HT-29 (cell line): Measurements from ENCODE around the gene LILRA1. TPM values are rescaled to one million over a fixed set of nuclear protein-coding genes. Genes with fewer than 3 reads are reported as not detected.
"Not testable (repeated sequence)": the region's sequence is repeated elsewhere in the genome, so short reads cannot be mapped to it uniquely, and the experiment has no call there.

ENCODE experiments used
- DNase-seq: peaks from one replicate; pipeline ENCODE4 v3.0.0-alpha.2; 2015; ENCODE audit warnings: low spot score
- small RNA-seq: library from RNA; depleted of rRNA; stranded (forward); fragments of <200 nt; gene quantifications from one replicate; pipeline ENCODE3, GENCODE V24; 2014
- total RNA-seq: library from RNA; depleted of rRNA; stranded (reverse); fragments of >200 nt; shearing (Covaris generic); gene quantifications from 2 replicates; pipeline ENCODE4 v1.2.3, GENCODE V29; 2014; rRNA removed

Gene LILRA1
- total RNA-seq, 1 experiment from 2014 or later, result not detected

DNA sequence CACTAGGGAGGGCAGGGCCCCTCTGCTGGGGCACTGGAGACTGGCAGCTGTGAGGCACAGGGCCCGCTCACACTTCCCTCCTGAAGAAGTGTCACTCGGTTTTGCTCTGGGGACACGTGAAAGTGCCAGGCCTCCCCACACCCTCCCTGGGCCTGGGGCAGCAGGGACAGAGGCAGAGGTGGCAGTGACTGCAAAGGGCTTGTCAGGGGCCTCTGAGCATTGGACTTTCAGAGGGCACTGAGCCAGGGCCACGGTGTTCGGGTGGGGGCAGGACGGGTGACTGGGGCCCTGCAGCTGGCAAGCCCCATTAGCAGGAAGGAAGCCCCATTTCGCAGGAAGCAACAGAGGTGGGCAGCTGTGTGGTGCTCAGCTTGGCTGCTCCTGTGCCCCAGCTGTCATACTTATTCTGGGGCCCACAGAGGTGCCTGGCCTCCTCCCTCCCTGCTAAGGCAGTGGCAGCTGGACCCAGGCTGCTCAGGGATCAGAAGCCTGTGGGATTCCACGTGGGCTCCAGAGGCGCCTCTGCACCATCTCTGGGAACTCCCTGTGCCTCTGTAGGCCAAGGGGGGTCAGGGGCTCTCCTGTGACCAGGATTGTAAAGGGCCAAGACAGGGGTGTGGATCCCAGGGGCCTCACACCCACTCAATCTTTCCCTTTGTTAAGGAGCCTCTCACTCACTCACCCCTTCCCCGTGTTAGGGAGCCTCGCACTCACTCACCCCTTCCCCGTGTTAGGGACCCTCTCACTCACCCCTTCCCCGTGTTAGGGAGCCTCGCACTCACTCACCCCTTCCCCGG lies 31.7 kb downstream of the LILRA1 start:
- not testable (repeated sequence) for DNase-seq

DNA sequence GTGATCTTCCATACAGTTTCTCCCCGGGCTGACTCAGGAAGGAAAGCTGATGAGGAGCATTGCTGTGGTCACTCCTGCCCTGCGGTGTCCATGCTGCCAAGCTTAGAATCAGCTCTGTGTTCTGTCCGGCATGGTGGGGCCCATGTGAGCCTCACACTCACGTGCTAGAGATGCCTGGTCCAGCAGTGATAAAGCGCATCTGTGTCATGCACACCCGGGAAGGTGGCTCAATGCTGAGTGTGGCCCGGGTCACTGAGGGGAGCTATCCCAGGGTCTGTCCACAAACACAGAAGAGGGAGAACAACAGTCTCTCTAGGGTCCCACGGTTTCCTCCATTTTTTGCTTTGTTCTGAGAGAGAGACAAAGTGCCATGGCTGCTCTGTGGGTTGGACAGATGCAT lies 33.3 kb downstream of the LILRA1 start:
- no peak for DNase-seq

DNA sequence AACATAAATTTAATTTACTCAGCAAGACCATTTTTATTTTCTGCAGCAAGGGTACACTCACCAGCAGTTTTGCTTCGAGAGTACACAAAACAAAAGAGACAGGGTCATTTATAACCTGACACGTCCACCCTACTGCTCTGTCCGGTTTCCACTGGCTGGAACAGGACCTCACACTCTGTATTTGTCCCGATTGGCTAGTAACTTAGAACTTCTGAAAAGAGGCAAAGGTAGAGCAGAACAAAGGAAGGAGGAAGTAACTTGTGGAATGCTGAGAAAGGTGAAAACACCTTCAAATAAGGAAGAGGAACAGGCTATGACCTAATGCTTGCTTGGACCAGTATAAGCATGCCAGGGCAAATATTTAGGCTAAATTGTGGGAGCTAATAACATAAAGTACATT lies 34.5 kb downstream of the LILRA1 start:
- DNase-seq, result not testable (repeated sequence)

DNA sequence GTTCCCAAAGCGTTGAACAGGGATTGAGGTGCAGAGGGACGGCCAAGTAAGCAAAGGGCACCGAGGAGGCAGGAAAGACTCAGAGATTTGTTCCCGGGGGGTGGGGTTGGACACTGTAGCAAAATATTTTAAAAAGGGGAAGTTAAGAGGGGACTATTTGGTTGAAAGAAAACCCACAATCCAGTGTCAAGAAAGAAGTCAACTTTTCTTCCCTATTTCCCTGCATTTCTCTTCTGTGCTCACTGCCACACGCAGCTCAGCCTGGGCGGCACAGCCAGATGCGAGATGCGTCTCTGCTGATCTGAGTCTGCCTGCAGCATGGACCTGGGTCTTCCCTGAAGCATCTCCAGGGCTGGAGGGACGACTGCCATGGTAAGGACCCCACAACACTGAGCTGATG lies 36.8 kb downstream of the LILRA1 start, which contains the start of gene LILRB1:
LILRB1 (plus strand) TSS at position 223 of the 400 bp plus-strand sequence. CDS start 590 bp downstream, outside the sequence.
- DNase-seq, result not testable (repeated sequence)

DNA sequence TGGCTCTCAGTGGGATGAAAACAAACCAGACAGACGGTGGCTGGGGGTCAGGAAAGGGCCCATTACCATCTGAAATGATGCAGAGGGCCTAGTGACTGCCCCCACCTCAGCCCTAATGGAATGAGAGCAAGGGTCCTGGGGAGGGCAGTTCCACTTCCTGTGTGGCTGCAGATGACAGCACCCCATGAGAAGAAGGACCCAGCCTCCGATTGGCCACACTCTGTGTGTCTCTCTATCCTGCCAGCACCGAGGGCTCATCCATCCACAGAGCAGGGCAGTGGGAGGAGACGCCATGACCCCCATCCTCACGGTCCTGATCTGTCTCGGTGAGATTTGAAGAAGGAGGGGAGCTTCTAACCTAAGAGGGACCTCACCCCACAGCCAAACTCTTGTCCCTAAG lies 37.4 kb downstream of the LILRA1 start:
- DNase-seq, result no peak

DNA sequence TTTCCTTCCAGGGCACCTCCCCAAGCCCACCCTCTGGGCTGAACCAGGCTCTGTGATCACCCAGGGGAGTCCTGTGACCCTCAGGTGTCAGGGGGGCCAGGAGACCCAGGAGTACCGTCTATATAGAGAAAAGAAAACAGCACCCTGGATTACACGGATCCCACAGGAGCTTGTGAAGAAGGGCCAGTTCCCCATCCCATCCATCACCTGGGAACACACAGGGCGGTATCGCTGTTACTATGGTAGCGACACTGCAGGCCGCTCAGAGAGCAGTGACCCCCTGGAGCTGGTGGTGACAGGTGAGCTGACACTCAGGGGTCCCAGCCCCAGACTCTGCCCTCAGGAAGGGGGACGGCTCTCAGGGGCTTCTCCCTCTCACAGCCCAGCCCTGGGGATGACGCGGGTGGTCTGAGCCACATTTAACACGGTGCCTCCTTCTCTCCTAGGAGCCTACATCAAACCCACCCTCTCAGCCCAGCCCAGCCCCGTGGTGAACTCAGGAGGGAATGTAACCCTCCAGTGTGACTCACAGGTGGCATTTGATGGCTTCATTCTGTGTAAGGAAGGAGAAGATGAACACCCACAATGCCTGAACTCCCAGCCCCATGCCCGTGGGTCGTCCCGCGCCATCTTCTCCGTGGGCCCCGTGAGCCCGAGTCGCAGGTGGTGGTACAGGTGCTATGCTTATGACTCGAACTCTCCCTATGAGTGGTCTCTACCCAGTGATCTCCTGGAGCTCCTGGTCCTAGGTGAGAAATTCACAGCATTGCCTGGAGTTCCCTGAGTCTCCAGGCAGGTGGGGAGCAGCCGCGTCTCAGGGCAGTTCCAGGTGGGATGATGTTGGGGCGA lies 38.3 kb downstream of the LILRA1 start:
- DNase-seq, result not testable (repeated sequence)

DNA sequence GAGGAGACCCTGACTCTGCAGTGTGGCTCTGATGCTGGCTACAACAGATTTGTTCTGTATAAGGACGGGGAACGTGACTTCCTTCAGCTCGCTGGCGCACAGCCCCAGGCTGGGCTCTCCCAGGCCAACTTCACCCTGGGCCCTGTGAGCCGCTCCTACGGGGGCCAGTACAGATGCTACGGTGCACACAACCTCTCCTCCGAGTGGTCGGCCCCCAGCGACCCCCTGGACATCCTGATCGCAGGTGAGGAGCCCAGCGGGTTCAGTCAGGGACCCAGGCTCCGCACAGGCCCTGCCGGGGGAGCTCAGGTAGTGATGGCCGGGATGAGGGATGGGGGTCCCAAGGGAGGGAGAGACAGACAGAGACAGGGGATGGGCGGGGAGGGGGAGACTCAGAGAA lies 39.1 kb downstream of the LILRA1 start:
- not testable (repeated sequence) for DNase-seq

DNA sequence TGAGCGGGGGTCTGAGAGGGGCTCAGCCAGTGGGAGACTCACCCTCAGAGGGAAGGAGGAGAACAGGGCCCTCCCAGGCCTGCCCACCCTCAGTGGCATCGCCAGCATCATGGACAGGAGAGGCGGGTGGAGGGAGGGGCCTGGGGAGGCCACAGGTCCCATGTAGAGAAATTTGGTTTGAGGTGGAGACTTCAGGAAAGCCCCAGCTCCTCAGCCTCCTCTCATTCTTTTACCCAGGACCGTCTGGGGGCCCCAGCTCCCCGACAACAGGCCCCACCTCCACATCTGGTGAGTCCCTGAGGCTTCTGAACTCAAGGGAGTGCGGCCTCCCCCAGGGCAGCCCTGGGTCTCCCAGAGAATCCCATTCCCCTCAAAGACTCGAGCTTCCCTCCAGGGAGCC lies 40.0 kb downstream of the LILRA1 start:
- no peak for DNase-seq

DNA sequence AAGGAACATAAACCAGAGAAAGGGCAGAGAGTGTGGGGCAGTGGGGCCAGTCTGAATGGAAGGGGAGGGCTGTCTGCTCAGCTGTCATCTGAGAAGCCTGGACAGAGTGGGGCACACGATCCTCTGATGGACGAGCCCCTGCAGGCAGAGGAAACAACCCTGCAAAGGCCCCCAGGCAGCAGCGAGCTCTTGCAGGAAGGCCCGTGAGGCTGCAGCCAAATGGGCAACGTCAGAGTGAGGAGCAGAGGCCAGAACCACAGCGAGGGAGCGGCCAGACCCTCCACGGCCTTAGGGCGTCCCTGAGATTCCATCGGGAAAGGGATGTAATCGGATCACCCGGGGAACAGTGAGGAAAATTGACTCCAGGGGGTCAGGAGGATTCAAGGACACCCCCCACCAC lies 42.6 kb downstream of the LILRA1 start:
- not testable (repeated sequence) for DNase-seq

DNA sequence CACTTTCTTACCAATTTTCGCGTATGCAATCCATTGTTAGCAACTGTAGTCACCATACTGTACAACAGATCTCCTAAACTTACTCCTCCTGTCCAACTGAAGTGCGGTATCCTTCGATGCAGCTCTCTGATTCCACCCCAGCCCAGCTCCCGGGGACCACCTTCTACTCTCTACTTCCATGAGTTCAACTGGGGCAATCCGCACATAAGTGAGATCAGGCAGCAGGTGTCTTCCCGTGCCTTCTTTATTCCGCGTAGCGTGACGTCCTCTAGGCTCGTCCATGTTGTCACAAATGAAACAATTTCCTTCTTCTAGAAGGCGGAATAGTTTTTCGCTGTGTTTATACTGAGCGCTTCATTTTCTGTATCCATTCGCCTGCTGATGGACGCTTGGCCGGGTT lies 45.3 kb downstream of the LILRA1 start:
- DNase-seq, result no peak

DNA sequence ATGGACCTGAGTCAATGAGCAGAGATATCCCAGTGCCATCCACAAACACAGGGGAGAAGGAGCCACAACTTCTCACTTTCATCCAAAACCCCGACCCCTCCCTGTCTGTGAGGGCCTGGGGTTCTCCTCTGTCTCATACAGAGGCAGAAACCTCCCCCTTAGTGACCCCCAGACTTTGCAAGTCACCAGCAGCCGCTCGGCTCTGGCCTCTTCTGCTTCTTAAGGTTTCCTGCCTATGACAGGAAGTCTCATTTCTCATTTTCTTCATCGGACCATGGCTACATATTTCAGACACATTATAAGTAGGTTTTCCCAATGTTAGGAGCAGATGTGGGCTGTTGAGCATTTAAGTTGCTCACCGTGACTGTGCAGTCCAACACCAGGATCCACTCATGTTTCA lies 49.5 kb downstream of the LILRA1 start:
- DNase-seq, result not testable (repeated sequence)

DNA sequence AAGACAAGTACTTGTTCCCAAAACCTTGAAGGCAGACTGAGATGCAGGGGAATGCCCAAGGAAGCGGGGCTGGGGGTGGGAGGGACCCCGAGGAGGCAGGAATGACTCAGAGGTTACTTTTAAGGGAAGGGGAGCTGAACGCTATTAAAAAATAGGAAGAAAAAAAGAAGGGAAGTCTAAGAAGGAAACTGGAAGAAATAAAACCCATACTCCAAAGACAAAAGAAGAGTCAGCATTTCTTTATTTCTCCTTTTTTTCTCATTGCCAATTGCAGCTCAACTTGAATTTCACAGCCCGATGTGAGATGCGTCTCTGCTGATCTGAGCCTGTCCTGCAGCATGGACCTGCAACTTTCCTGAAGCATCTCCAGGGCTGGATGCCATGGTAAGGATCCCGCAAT lies 50.2 kb downstream of the LILRA1 start:
- DNase-seq, result not testable (repeated sequence)

DNA sequence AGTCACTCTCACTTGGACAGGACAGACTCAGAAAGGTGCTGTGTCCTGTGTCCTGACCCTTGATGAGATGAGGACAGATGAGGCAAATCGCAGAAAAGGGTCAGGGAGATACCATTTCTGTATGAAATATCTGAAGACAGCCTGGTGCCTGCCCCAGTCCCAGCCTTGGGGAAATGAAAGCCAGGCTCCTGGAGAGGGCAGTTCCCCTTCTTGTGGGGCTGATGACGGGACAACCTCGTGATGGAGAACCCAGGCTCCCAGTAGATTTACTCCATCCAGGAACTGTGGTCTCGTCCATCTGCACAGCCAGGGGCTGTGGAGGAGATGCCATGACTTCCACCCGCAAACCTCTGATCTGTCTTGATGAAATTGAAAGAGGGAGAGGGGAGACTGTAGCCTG lies 50.6 kb downstream of the LILRA1 start:
- no peak for DNase-seq

DNA sequence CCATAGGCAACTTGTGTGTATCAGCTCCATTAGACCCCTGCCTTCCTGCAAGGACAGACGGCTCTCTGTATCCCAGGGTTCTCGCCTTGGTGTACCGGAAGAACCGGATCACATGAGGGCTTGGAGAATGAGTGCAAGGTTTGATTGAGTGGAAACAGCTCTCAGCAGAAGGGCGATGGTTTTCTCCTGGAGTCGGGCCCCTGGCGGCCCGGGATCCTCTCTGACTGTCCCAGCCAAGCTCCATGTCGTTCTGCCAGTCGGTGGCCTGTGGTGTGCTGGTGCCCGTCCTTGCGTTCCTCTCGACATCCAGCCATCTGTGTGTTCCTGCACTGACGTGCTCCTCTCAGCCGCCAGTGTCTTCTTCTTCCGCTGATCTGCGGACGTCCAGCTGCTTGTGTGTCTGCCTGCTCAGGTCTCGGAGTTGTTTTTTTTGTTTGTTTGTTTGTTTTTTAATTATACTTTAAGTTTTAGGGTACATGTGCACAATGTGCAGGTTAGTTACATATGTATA lies 53.0 kb downstream of the LILRA1 start:
- no peak for DNase-seq

DNA sequence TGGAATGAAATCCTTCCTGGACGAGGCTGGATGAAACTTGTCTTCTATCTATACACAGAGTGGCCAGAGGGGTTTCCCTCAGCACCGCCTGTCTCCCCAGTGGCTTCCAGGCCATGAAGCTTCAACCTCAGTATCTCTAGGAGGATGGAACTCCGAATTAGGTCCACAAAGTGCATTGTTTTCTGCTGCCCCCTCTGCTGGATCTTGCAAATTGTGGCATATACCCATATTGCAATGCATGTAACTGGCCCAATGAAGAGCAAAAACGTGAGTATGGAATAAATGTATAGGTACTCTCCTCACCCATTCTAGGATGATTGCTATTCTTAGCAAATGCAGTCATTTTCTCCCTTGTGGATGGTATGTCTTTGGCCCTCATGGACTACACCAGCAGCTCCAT lies 54.7 kb downstream of the LILRA1 start:
- DNase-seq, result no peak

DNA sequence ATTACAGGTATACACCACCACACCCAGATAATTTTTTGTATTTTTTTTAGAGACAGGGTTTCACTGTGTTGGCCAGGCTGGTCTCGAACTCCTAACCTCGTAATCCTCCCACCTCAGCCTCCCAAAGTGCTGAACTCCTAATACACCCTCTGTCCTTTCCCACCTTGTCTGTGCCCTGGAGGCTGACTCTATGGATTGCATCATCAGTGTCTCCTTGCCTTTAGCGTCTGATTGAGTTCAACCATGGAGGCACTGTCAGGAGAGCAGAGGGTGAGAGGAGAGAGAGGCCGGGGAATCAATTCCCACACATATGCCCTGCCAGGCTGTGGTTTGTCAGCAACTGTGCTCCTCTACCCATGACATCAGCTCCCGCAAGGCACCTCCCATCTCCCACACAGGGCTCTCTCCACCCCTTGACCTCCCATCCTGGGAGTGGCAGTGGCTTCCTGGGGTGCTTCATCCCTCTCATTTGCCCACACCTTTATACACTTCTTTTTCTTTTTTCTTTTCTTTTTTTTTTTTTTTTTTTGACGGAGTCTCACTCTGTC lies 56.8 kb downstream of the LILRA1 start:
- DNase-seq, result no peak

Small RNAs within 50 kb of the gene (small RNA-seq; reads per million reads assigned to genes)
- gene AC245036.2 (not detected), gene AC245036.3 (not detected), gene MIR8061 (not detected)

Other genes starting within 250 kb of the LILRA1 start
- not detected in 2 replicates for gene LAIR1, start 228.7 kb upstream of the LILRA1 start, total RNA-seq
- not detected in 2 replicates for gene TTYH1, start 178.2 kb upstream of the LILRA1 start, total RNA-seq
- 153 TPM in 2 replicates for gene LENG8, start 144.4 kb upstream of the LILRA1 start, total RNA-seq
- 40.2 and 46.4 TPM in 2 replicates for gene LENG9, start 129.9 kb upstream of the LILRA1 start, total RNA-seq
- gene CDC42EP5, start 120.3 kb upstream of the LILRA1 start, total RNA-seq, result 59.0 and 72.4 TPM in 2 replicates
- gene LAIR2, start 90.8 kb upstream of the LILRA1 start, total RNA-seq, result not detected in 2 replicates
- gene LILRA2, start 19.8 kb upstream of the LILRA1 start, total RNA-seq, result not detected in 2 replicates
- not detected in 2 replicates for gene LILRB1, start 36.9 kb downstream of the LILRA1 start, total RNA-seq
- gene LILRB4, start 69.4 kb downstream of the LILRA1 start, total RNA-seq, result not detected in 2 replicates
- not detected in 2 replicates for gene KIR3DL3, start 130.8 kb downstream of the LILRA1 start, total RNA-seq
- not detected in 2 replicates for gene KIR2DL3, start 144.9 kb downstream of the LILRA1 start, total RNA-seq
- not detected in 2 replicates for gene KIR2DL1, start 176.2 kb downstream of the LILRA1 start, total RNA-seq
- not detected in 2 replicates for gene KIR2DL4, start 210.0 kb downstream of the LILRA1 start, total RNA-seq
- gene KIR3DL1, start 222.8 kb downstream of the LILRA1 start, total RNA-seq, result not detected in 2 replicates
- not detected in 2 replicates for gene KIR2DS4, start 239.0 kb downstream of the LILRA1 start, total RNA-seq